ENCODE data around the gene MSI2. TPM values are rescaled to one million over a fixed set of nuclear protein-coding genes. Genes with fewer than 3 reads are reported as not detected.

Gene MSI2
- total and polyA plus RNA-seq, 2 experiments from 2014 or later, result 18.9 to 41.8 TPM

DNA sequence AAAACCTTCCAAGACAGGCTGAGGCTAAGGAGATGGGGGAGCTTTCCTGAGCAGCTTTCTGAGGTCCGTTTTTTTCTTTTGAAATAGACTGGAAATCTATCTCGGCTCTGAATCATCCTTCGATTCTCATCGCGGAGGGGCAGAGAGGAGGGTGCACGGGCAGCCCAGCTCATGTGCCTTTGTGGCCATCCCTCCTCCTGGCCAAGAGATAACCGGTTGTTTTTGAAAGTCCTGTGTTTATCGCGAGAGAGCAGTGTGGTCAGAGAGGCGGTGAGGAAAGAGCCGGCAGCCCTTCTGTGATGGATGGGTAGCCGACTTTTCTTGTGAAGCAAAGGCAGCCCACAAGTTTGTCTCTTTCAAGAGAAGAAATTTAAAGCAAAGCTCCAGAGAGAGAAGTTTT lies 297.2 kb downstream of the MSI2 start:
- Mint-ChIP-seq H3K9me3 (no peaks in the 10 kb centered on the region), H3K27me3 (ENCODE audit: insufficient read depth, low read depth, poor library complexity) (peaks cover 7% of the 10 kb centered on the region), H3K4me1 (peaks cover 81% of the 10 kb centered on the region), H3K4me3 (no peak overlapping the region; the same call in 2 of the 3 replicates), H3K36me3 (ENCODE audit: low read depth) (no peaks in the 10 kb centered on the region), H3K27ac (0 out of 2 replicates have a peak overlapping the region, but pooled peaks have one; percentile 27)
- Histone ChIP-seq H4K20me1 (replicated peaks; ENCODE audit: insufficient read depth) (peaks cover 11% of the 10 kb centered on the region; the same call in 1 of the 2 replicates), H3K27ac (ENCODE audit: low read depth) (peak overlapping the region; percentile 47; the same call in 1 of the 2 replicates), H3K9me2 (ENCODE audit: insufficient read depth) (no peaks in the 10 kb centered on the region), H3K4me3 (no peak overlapping the region), H3F3A (replicated peaks; ENCODE audit: low read depth) (no peaks in the 10 kb centered on the region), H3K79me2 (replicated peaks; ENCODE audit: insufficient read depth) (peaks cover 6% of the 10 kb centered on the region; the same call in 1 of the 2 replicates), H3K4me2 (peak overlapping the region; percentile 69; the same call in 1 of the 2 replicates), H3K36me3 (ENCODE audit: insufficient read depth) (no peaks in the 10 kb centered on the region), H3K4me1 (ENCODE audit: insufficient read depth) (peaks cover 76% of the 10 kb centered on the region), H3K27me3 (ENCODE audit: insufficient read depth) (no peaks in the 10 kb centered on the region), H2AFZ (no peak overlapping the region)
- no peak for DNase-seq (ENCODE audit: low spot score)
- TF ChIP-seq JUNB (IDR thresholded peaks at IDR 0.05; ENCODE audit: unreplicated experiment) (no peak), EZH2 (IDR thresholded peaks at IDR 0.05; ENCODE audit: low read depth, unreplicated experiment) (no peak), ZNF114 (CRISPR knock-in tag; IDR thresholded peaks at IDR 0.05) (no peak), POLR2AphosphoS5 (IDR thresholded peaks at IDR 0.05; ENCODE audit: low read depth) (no peak), ZNF331 (CRISPR knock-in tag; IDR thresholded peaks at IDR 0.05; ENCODE audit: low read depth) (no peak), STAT1 (IDR thresholded peaks at IDR 0.05; ENCODE audit: unreplicated experiment) (no peak), CREB1 (CRISPR knock-in tag; IDR thresholded peaks at IDR 0.05; ENCODE audit: low read depth) (no peak)
- TF ChIP-seq, protein P1, sequence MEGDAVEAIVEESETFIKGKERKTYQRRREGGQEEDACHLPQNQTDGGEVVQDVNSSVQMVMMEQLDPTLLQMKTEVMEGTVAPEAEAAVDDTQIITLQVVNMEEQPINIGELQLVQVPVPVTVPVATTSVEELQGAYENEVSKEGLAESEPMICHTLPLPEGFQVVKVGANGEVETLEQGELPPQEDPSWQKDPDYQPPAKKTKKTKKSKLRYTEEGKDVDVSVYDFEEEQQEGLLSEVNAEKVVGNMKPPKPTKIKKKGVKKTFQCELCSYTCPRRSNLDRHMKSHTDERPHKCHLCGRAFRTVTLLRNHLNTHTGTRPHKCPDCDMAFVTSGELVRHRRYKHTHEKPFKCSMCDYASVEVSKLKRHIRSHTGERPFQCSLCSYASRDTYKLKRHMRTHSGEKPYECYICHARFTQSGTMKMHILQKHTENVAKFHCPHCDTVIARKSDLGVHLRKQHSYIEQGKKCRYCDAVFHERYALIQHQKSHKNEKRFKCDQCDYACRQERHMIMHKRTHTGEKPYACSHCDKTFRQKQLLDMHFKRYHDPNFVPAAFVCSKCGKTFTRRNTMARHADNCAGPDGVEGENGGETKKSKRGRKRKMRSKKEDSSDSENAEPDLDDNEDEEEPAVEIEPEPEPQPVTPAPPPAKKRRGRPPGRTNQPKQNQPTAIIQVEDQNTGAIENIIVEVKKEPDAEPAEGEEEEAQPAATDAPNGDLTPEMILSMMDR (conservative IDR thresholded peaks at IDR 0.05; ENCODE audit: low read depth in 2 of 2), result no peak
- TF ChIP-seq, protein P2, sequence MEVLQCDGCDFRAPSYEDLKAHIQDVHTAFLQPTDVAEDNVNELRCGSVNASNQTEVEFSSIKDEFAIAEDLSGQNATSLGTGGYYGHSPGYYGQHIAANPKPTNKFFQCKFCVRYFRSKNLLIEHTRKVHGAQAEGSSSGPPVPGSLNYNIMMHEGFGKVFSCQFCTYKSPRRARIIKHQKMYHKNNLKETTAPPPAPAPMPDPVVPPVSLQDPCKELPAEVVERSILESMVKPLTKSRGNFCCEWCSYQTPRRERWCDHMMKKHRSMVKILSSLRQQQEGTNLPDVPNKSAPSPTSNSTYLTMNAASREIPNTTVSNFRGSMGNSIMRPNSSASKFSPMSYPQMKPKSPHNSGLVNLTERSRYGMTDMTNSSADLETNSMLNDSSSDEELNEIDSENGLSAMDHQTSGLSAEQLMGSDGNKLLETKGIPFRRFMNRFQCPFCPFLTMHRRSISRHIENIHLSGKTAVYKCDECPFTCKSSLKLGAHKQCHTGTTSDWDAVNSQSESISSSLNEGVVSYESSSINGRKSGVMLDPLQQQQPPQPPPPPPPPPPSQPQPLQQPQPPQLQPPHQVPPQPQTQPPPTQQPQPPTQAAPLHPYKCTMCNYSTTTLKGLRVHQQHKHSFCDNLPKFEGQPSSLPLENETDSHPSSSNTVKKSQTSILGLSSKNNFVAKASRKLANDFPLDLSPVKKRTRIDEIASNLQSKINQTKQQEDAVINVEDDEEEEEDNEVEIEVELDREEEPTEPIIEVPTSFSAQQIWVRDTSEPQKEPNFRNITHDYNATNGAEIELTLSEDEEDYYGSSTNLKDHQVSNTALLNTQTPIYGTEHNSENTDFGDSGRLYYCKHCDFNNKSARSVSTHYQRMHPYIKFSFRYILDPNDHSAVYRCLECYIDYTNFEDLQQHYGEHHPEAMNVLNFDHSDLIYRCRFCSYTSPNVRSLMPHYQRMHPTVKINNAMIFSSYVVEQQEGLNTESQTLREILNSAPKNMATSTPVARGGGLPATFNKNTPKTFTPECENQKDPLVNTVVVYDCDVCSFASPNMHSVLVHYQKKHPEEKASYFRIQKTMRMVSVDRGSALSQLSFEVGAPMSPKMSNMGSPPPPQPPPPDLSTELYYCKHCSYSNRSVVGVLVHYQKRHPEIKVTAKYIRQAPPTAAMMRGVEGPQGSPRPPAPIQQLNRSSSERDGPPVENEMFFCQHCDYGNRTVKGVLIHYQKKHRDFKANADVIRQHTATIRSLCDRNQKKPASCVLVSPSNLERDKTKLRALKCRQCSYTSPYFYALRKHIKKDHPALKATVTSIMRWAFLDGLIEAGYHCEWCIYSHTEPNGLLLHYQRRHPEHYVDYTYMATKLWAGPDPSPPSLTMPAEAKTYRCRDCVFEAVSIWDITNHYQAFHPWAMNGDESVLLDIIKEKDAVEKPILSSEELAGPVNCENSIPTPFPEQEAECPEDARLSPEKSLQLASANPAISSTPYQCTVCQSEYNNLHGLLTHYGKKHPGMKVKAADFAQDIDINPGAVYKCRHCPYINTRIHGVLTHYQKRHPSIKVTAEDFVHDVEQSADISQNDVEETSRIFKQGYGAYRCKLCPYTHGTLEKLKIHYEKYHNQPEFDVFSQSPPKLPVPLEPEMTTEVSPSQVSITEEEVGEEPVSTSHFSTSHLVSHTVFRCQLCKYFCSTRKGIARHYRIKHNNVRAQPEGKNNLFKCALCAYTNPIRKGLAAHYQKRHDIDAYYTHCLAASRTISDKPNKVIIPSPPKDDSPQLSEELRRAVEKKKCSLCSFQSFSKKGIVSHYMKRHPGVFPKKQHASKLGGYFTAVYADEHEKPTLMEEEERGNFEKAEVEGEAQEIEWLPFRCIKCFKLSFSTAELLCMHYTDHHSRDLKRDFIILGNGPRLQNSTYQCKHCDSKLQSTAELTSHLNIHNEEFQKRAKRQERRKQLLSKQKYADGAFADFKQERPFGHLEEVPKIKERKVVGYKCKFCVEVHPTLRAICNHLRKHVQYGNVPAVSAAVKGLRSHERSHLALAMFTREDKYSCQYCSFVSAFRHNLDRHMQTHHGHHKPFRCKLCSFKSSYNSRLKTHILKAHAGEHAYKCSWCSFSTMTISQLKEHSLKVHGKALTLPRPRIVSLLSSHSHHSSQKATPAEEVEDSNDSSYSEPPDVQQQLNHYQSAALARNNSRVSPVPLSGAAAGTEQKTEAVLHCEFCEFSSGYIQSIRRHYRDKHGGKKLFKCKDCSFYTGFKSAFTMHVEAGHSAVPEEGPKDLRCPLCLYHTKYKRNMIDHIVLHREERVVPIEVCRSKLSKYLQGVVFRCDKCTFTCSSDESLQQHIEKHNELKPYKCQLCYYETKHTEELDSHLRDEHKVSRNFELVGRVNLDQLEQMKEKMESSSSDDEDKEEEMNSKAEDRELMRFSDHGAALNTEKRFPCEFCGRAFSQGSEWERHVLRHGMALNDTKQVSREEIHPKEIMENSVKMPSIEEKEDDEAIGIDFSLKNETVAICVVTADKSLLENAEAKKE (CRISPR knock-in tag; IDR thresholded peaks at IDR 0.05), result no peak
- TF ChIP-seq, protein P3, sequence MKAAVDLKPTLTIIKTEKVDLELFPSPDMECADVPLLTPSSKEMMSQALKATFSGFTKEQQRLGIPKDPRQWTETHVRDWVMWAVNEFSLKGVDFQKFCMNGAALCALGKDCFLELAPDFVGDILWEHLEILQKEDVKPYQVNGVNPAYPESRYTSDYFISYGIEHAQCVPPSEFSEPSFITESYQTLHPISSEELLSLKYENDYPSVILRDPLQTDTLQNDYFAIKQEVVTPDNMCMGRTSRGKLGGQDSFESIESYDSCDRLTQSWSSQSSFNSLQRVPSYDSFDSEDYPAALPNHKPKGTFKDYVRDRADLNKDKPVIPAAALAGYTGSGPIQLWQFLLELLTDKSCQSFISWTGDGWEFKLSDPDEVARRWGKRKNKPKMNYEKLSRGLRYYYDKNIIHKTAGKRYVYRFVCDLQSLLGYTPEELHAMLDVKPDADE (IDR thresholded peaks at IDR 0.05), result no peak
- TF ChIP-seq, protein P4, sequence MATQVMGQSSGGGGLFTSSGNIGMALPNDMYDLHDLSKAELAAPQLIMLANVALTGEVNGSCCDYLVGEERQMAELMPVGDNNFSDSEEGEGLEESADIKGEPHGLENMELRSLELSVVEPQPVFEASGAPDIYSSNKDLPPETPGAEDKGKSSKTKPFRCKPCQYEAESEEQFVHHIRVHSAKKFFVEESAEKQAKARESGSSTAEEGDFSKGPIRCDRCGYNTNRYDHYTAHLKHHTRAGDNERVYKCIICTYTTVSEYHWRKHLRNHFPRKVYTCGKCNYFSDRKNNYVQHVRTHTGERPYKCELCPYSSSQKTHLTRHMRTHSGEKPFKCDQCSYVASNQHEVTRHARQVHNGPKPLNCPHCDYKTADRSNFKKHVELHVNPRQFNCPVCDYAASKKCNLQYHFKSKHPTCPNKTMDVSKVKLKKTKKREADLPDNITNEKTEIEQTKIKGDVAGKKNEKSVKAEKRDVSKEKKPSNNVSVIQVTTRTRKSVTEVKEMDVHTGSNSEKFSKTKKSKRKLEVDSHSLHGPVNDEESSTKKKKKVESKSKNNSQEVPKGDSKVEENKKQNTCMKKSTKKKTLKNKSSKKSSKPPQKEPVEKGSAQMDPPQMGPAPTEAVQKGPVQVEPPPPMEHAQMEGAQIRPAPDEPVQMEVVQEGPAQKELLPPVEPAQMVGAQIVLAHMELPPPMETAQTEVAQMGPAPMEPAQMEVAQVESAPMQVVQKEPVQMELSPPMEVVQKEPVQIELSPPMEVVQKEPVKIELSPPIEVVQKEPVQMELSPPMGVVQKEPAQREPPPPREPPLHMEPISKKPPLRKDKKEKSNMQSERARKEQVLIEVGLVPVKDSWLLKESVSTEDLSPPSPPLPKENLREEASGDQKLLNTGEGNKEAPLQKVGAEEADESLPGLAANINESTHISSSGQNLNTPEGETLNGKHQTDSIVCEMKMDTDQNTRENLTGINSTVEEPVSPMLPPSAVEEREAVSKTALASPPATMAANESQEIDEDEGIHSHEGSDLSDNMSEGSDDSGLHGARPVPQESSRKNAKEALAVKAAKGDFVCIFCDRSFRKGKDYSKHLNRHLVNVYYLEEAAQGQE (IDR thresholded peaks at IDR 0.05; ENCODE audit: unreplicated experiment), result no peak
- no peak for ATAC-seq

All from GM23338 (cell line).